GM18526 (cell line): ENCODE data around the gene IKBKE.

ENCODE experiments used
- POLR2A ChIP-seq: IDR thresholded peaks from 3 replicates; pipeline ENCODE4 v1.6.1; 2011; ENCODE audit not compliant: insufficient read length; ENCODE audit errors: extremely low read depth

Gene IKBKE

GRCh38 chr1:206466840-206467649 is 3.2 kb upstream of the IKBKE start:
- TF ChIP-seq POLR2A: no peak

- TF ChIP-seq POLR2A: no peak
Observed at GRCh38 chr1:206467915-206468314, 2.4 kb upstream of the IKBKE start.

GRCh38 chr1:206468571-206468970 is 1.7 kb upstream of the IKBKE start:
- TF ChIP-seq POLR2A: no peak

GRCh38 chr1:206469411-206469932 is 804 bp upstream of the IKBKE start:
- no peak for TF ChIP-seq POLR2A

GRCh38 chr1:206470692-206471414 is 577 bp downstream of the IKBKE start:
- TF ChIP-seq POLR2A: peak; percentile 59

- peak; percentile 14 for TF ChIP-seq POLR2A
Observed at GRCh38 chr1:206471415-206471801, 1.1 kb downstream of the IKBKE start.

GRCh38 chr1:206472024-206472423 is 1.7 kb downstream of the IKBKE start:
- no peak for TF ChIP-seq POLR2A

GRCh38 chr1:206472454-206472853 is 2.2 kb downstream of the IKBKE start:
- no peak for TF ChIP-seq POLR2A

- TF ChIP-seq POLR2A: no peak
Observed at GRCh38 chr1:206472886-206473285, 2.6 kb downstream of the IKBKE start.

GRCh38 chr1:206476058-206476457 is 5.8 kb downstream of the IKBKE start:
- no peak for TF ChIP-seq POLR2A

- no peak for TF ChIP-seq POLR2A
Observed at GRCh38 chr1:206476591-206476990, 6.3 kb downstream of the IKBKE start.

GRCh38 chr1:206477110-206477509 is 6.8 kb downstream of the IKBKE start:
- TF ChIP-seq POLR2A: no peak

- no peak for TF ChIP-seq POLR2A
Observed at GRCh38 chr1:206477581-206478380, 7.5 kb downstream of the IKBKE start.

- no peak for TF ChIP-seq POLR2A
Observed at GRCh38 chr1:206478746-206479145, 8.5 kb downstream of the IKBKE start.

GRCh38 chr1:206479183-206480125 is 9.2 kb downstream of the IKBKE start:
- TF ChIP-seq POLR2A: no peak

- TF ChIP-seq POLR2A: no peak
Observed at GRCh38 chr1:206480211-206480610, 9.9 kb downstream of the IKBKE start.
